NAMALWA (cell line): Measurements from ENCODE around the gene MXD4.
A peak's percentile ranks its signal among the peaks of the same experiment; 100 is the strongest.

ENCODE experiments used
- DNase-seq: peaks from one replicate; pipeline ENCODE4 v3.0.0-alpha.2; 2015; ENCODE audit warnings: low spot score

Gene MXD4, protein sequence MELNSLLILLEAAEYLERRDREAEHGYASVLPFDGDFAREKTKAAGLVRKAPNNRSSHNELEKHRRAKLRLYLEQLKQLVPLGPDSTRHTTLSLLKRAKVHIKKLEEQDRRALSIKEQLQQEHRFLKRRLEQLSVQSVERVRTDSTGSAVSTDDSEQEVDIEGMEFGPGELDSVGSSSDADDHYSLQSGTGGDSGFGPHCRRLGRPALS

DNA sequence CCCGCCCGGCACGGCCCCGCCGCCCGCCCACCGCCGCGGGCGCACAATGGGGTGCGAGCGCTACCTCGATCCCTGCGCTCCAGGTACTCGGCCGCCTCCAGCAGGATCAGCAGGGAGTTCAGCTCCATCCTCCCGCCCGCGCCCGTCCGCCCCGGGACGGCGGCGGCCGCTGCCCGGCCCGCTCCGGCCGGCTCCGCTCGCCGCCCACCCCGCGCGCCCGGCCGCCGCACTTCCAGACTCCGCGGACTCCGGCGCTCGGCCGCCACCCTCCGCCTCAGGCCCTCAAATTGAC is at the start of gene MXD4:
TSS of gene MXD4 (minus strand) at position 257 of the 292 bp plus-strand sequence. CDS start at position 128, 129 bp downstream.
- no peak for DNase-seq

DNA sequence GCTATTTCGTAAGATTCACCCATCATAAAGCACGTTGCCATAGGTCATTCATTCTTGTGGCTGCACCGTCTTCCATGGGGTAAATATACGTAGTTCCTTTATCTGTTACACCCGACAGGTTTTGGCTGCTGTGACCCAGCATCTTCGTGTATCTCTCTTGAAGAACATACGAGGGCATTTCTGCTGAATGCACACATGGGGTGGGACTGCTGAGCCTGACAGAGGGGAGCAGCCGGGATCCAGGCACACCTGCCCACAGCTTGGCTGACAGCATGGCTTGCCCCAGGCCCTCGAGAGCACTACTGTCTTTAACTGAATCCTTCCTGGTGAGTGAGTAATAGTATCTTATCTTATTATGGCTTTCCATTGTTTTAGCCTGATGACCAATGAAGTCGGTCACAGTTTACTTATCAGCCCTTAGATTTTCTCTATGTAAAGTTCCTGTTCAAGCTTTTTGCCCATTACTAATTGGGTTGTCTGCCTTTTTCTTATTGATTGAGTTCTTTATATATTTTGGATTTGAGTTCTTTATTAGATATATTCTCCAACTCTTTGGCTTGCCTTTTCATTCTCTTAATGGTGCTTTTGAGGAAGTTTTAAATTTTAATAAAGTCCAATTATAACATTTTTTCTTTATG is 45.0 kb upstream of the MXD4 start:
- no peak for DNase-seq

DNA sequence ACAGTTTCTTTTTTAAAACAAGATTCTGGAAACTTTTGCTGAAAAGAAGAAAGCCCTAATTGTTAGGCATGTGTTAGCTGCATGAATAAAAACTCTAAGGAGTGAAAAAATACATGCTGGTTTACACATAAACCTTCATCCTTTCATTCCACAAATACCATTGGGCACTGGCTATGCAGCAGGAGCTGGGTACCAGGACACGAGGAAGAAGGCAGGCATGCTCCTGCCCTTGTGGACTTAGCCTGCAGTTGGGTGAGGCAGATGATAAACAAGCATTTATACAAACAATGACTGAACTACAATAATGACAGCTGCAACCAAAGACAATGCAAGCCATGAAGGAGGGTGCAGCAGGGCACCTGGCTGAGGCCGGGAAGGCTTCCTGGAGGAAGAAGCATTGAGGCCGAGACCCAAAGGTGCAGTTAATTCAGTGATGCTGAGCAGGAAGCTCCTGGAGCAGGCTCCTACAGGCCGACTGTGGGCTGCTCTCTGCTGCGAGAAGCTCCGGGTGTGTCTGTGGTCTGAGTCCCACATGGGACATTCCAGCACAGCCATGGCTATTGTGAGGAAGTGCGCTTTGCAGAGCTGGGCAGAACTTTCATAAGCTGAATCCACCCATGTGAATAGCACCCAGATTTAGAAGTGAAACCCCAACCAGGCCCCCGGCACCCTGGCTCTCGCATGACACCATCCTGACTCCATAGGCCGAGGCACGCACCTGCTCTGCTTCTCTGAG is 44.0 kb upstream of the MXD4 start:
- no peak for DNase-seq

DNA sequence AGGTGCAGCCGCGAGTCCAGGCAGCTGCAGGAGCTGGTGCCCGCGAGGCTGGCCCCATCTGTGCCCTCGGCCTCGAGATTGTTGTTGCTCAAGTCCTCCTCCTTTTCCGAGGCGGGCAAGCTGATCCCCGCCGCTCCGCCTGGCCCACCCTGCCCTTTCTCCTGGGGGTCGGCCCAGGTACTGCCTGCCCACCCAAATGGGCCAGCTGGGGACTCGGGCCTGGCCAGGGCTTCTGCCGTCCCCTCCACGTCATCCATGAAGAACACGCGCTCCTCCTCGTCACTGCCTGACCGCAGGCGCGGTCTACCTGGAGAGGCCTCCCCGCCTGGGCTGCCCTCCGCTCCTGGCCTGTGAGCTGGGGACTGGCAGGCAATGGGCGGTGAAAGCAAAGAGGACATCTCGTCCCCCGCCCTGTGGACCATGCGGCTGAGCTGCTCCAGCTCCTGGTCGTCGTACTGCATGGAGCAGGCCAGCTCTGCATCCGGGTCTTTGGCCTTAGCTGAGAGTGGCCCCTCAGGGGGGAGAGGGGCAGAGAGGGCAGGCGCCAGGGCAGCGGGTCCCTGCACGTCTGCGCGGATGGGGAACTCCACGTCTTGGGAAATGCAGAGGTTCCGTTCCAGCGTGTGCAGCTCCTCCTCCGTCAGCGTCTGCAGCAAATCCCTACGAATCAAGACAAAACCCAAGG is 43.1 kb upstream of the MXD4 start:
- DNase-seq: no peak

DNA sequence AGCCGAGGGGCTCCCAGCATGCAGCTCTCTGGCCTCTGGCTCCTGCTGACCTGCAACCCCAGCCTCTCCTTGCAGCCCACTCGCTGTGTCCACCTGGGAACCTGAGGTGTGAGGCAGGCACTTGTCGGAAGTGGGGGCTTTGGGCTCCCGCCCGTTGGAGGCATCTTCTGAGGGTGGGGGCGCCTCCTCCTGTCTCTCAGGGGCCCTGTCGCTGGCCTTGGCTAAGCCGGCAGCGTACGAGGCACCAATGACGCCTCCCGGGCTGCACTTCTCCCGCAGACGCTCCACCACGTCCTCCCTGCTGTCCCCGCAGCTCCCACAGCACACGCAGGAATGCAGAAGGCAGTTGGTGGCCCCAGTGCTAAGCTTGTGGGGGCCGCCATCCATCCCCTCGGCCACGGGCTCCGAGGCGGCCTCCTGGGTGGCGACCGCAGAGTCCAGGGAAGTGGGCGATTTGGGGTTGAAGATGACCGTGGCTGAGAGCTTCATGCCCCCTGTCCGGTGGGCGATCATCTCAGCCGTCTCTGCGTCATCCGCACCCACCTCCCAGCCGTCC is 42.5 kb upstream of the MXD4 start:
- DNase-seq: no peak

DNA sequence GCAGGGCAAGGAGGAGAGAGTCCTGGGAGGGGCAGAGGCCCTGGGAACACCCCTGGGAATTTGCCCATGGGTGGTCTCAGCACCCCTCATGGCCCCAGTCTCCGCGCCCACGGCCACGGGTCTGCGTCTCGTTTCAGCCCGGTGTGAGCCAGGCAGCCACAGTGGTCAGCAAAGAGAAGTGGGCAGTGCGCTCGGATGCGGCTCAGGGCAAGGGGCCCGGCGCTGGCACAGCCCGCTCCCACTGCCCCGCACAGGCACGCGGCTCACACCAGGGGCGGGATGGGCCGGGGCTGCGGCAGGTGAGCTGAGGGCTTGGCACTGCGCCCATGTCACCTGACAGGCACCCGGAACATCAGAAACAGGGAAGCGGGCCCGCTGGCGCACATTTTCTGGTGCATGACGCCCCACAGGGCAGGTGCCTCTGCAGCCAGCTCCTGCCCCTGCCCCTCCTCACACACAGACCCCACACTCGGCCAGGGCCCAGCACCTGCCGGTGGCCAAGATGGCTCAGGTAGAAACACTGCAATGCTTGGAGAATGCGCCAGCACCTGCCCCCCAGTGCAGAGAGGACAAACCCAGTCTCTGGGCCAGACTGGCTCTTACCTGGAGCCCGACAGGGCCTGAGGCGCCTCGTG is 41.9 kb upstream of the MXD4 start:
- DNase-seq: no peak

DNA sequence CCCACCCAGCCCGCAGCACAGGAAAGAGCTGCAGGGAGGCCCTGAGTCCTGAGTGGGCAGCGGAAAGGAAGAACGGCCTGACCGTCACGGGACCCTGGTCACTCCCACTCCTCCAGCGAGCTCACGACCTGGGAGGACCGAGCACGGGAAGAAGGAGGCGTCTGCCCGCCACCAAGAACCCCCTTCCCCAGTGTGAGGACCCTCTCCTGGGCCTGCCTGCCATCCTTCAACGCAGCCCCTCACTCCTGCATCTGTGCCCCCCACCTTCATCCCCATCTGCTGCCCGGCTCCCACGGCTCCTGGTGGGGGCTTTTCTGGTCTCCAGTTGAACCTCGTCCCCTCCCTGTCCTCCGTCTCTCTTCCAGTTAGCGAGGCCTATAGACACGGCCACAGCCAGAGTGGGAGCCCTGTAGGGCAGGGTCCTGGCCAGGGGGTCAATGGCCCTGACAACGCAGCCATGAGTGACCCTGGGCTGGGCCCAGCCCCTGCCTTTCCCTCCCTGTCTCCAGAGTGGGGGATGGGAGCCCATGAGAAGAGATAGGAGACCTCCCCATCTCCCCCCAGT is 41.3 kb upstream of the MXD4 start:
- DNase-seq: no peak

DNA sequence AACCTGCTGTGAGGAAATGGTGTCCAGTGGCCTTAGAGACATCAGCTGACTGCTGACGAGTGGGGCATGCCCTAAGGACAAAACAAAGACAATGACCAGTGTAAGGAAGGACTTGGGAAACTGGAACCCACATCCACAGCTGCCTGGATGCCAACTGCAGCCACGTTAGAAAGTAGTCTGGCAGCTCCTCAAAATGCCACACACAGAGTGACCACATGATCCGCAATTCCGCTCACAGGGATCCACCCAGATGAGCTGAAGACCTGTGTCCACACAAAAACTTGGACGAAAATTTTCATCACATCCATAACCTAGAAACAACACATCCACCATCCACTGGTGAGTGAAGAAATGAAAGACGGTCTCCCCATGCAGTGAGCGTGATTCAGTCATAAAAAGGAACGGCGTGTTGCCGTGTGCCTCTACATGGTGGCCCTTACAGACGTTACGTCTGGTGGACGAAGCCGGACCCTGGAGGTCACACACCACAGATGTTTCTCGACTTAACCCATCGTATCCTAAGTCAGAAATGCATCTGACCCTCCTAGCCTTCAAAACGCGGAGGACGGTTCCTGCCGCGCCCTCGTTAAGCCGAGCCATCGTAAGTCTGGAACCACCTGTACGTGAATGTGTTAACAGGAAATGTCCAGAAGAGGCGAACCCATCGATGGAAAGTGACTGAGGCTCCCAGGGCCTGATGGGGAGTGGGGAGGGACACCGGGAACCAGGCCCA is 40.6 kb upstream of the MXD4 start:
- DNase-seq: no peak

DNA sequence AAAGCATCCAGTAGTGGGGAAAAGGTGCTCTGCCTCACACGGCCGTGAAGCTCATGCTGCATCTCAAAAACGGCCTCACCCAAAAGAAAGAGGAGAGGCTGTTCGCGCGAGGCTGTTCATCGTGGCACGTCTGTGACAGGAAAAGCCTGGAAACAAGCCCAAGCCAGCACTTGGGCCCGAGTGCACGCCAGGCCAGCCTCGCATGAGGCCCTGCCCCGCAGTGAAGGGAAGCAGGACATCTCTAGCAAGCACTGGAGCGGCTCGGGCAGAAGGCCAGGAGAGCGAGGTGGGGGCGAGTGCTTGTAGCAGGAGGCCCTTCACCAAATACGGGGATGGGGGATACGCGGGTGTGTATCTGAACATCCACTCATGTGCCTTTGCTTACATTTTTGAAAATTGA is 39.9 kb upstream of the MXD4 start:
- DNase-seq: no peak

DNA sequence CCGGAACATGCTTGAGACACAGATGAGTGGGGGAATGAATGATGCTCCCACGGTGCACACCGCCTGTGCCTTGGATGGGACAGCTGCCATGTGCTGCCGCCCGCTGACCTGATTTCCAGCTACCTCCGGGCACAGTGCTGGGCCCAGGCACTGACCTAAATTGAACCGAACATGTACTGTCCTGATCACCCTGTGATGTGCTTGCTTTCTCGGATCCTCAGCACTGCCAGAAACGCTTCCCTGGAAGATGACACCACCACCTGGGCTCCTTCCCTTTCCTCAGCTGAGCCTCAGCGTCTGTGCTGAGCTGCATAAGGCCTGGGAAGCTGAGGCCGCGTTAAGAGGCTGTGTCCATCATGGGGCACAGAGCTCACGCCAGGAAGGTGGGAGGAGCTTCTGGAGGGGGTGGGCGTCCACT is 39.3 kb upstream of the MXD4 start:
- no peak for DNase-seq

DNA sequence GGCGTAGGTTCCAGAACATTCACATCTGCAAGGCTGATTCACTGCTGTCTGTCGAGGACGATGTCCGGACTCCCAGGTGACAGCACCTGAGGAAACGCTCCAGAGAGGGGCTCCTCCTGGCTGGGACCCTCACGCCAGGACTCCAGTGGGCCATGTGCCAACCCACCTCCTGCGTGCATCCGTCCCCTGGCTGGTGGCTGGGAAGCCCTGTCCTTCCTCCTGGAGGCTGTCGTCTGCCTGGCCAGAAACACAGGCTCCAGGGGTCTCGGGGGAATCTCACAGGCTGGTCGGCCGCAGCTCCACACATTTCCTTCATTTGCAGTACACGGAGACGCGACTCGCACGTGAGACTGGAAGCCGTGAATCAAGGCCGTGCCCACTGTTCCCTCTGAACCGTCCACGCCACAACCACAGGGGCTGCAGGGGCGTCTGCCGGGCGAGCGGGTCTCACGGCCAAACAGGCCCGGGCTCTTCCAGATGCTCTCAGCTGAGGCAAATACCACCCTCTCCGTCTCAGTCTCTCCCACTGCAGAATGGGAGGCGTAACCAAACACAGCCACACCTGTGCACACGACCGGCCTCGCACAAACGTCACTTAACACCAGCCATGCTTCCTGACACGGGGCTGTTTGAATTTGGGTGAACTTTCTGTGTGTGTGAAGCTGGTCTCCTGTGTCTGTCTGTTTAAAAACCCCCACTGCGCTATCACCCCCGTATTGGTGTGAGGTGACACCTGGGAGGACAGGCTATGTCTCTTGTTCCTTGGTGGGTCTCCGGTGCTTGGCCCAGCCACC is 38.7 kb upstream of the MXD4 start:
- no peak for DNase-seq

DNA sequence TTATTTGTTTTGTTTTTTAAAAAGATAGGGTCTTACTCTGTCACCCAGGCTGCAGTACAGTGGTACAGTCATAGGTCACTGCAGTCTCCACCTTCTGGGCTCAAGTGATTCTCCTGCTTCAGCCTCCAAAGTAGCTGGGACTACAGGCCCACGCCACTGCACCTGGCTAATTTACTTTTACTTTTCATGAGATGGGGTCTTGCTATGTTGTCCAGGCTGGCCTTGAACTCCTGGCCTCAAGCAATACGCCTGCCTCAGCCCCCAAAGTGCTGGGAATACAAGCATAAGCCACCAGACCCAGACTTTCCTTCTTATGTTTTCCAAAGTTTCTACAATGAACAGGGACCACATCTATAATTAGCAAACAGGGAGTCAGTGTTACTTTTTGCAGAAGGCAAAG is 37.9 kb upstream of the MXD4 start:
- DNase-seq: no peak

DNA sequence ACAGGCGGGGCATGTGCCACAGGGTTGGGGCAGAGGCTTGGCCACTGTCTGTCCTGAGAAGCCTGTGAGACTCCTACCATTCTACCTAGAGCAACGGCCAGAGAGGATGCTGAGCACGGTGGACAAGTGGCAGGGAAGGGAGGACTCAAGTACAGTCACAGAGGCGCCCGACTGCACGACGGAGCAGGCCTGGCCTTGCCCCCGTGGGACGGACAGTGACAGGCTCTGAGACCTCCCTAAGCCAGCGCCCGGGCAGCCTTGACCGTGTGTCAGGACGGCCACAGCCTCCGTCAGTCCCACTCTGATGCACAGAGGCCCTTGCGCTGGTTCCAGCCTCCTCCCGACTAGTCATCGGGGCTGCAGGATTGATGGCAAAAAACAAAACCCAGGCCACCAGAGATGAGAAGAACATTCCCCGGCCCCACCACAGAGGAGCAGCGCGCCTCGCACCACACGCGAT is 36.7 kb upstream of the MXD4 start:
- no peak for DNase-seq

DNA sequence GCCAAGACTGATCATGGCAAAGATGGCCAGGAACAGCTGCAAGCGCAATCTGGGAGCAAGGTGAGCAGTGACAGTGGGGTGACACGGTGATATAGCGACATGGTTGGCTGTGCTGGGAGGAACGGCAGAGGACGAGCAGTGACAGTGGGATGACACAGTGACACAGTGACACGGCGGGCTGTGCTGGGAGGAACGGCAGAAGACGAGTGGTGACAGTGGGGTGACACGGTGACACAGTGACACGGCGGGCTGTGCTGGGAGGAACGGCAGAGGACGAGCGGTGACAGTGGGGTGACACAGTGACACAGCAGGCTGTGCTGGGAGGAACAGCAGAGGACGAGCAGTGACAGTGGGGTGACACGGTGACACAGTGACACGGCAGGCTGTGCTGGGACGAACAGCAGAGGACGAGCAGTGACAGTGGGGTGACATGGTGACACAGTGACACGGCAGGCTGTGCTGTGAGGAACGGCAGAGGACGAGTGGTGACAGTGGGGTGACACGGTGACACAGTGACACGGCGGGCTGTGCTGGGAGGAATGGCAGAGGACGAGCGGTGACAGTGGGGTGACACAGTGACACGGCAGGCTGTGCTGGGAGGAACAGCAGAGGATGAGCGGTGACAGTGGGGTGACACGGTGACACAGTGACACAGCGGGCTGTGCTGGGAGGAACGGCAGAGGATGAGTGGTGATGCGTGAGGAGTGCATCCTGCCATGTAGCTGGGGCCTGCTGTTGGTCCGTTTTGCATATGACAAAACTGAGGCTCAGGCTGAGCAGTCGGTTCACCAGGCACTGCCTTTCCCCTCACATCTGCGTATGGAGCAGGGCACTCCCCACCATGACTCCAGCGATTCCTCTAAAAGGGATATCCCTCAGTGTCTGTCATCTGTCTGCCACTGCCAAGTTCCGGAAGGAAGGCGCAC is 36.0 kb upstream of the MXD4 start:
- DNase-seq: peak; percentile 77

DNA sequence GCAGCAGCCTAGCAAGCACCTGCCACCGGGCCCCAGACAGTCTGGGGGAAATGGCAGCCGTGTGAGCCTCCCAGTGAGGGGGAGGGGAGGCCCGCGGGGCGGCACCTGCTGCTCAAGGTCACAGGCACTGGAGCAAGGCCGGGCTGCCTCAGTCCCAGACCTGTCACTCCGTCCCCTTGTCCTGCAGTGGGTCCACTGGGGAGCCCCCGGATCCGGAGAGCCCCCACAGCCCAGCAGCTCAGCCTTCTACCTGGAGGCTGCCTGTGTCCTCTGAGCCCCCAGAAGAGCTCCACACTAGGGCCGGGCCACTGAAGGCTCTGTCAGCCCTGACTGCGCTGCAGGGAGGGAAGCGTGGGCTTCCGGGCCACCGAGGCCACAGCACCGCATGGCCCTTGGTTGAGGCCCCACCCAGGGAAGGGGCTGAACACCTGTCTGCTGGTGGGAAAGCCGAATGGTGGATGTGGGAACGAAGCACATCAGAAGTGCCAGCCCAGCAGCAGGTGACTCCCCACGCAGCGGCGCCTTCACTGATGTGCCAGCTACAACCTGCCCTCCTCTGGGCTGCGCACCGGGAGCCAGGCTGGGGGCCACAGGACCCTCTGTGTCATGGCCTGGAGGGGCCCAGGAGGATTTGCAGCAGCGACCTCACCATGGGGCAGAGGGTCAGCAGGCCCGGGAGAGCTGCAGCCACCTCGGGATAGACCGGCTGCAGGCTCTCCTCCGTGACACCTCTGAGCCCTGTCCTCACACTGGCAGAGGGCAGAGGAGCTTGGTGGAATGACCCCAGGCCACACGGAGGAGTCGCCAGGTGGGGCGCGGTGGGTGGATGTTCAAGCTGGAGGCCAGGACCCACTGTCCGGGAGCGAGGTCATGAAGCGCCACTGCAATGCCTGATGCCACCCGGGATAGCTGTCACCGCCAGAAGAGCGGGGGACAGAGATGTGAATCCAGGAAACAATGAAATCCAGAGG is 35.0 kb upstream of the MXD4 start:
- peak; percentile 61 for DNase-seq

DNA sequence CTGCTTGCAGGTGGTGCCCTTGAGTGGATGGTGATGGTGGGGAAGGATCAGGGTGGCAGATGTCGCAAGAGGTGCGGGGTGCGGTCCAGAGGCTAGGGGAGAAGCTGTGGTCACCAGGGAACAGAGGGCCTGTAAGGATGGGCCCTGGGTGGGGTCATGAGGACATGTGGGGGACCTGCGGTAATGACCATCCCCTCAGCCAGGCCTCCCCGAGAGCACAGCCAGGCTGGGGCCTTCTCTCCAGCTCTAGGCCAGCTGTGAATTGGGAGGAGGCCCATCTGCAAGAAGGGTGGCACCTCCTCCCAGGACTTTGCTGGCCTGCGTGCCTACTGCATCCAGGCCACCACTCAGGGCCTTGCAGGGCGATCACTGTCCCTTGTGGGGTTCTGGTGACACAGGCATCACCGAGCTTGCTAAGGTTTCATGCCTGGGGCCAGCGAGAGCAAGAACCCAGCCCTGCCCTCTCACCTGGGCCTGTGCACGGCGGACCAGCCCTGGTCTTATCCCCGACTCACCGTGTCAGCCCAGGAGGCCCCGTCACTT is 34.1 kb upstream of the MXD4 start:
- DNase-seq: no peak

DNA sequence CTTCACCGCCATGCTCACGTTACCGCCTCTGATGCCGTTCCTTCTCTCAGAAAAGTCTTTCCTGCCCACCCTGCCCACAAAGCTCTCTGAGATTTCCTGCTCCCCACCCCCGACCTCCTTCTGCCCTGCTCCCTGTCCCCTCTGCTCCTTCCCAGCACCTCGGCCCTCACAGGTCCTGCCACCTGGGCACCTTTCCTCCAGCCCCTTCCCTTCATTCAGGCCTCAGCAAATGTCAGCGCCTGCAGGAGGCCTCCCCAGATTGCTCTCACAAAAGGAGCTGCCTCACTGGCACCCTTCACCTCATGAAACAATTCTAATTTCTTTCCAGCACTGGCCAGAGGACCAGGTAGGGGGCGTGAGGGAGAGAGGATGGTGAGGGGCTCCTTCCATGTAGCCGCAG is 33.6 kb upstream of the MXD4 start:
- DNase-seq: no peak

DNA sequence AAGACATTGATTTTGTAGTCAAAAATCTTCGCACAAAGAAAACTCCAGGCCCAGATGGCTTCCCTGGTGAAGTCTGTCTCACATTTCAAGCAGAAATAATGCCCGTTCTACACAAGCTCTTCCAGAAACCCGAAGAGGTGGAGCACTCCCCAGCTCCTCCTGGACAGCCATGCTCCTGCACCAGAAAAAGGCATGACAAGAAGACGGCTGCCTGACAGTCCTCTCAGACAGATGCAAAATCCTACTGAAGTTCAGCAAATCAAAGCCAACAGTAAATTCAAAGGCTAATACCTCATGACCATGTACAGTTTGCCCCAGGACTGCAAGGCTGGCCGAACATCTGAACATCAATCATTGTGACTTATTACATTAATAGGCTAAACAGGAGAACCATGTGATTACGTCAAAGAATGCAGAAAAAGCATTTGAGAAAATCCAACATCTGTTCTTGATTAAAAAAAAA is 30.8 kb upstream of the MXD4 start:
- no peak for DNase-seq
